Duodenal mucosa (tissue), 2 donors: ENCODE data around the gene OR6B2.
"Not testable (repeated sequence)": the region's sequence is repeated elsewhere in the genome, so short reads cannot be mapped to it uniquely, and the experiment has no call there.

Experiments used
- H3K27ac ChIP-seq: one replicate; pipeline ENCODE4 v1.7.0; 2013; ENCODE audit warnings: low read depth, low read length
- H3K27me3 ChIP-seq, 2 donors: one replicate each; pipeline ENCODE4 v1.7.0; 2013; ENCODE audit warnings: low read length in 2 of 2, control low read depth in 1 of 2; ENCODE audit not compliant: insufficient read depth in 2 of 2, control insufficient read depth in 1 of 2
- H3K36me3 ChIP-seq, 2 donors: one replicate each; pipeline ENCODE4 v1.7.0; 2013; ENCODE audit warnings: low read length in 2 of 2, control low read depth in 1 of 2; ENCODE audit not compliant: insufficient read depth in 2 of 2, control insufficient read depth in 1 of 2
- H3K4me1 ChIP-seq, 2 donors: one replicate each; pipeline ENCODE4 v1.7.0; 2013; ENCODE audit warnings: low read length in 2 of 2, control low read depth in 1 of 2; ENCODE audit not compliant: insufficient read depth in 2 of 2, control insufficient read depth in 1 of 2
- H3K4me3 ChIP-seq, 2 donors: one replicate each; pipeline ENCODE4 v1.7.0; 2013; ENCODE audit warnings: low read length in 2 of 2, low read depth in 1 of 2
- H3K9ac ChIP-seq, 2 donors: one replicate each; pipeline ENCODE4 v1.7.0; 2013; ENCODE audit warnings: low read length in 2 of 2, low read depth in 1 of 2
- H3K9me3 ChIP-seq, 2 donors: one replicate each; pipeline ENCODE4 v1.7.0; 2013; ENCODE audit warnings: low read length in 2 of 2, control low read depth in 1 of 2; ENCODE audit not compliant: control insufficient read depth in 1 of 2

Gene OR6B2

GRCh38 chr2:240056678-240057077, 26.4 kb upstream of the OR6B2 start:
- Histone ChIP-seq H3K4me3 (no peak overlapping the region), H3K9ac (no peak overlapping the region), H3K36me3 (no peaks in the 10 kb centered on the region), H3K27ac (no peak overlapping the region), H3K27me3 (peaks cover 12 to 23% of the 10 kb centered on the region in 2 donors), H3K4me1 (no peaks in the 10 kb centered on the region), H3K9me3 (no peaks in the 10 kb centered on the region)

DNA sequence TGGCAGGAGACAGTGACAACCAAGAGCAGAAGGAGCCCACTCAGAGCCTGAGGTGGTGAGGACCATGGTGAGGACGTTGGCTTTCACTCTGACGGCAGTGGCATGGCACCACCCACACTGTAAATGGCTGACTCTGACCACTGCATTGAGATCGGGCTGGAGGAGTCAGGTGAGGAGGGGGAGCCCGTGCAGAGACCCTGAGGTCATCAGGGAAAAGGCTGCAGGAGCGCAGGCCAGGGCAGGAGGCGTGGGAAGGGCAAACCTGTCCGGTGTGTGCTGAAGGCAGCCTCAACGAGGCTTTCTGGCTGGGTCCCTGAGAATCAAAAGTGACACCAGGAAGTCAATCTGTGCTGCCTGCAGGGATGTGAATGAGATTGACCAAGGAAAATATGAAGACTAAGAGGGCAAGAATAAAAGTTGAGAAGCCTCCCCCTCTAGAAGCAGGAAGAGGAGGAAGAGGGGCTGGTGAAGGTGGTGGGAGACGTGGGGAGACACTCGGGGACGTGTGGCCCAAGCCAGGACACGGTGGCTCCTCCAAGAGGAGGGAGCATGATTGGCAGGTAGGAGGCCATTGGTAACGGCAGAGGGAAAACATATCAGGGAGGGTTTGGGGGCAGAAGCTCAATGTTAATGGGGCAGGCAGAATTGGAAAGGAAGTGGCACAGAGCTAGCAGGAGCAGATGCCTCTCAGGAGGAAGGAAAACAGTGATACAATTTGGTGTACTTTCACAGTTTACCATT, 25.1 kb upstream of the OR6B2 start:
- no peak overlapping the region for H3K4me3 ChIP-seq
- H3K36me3 ChIP-seq: no peaks in the 10 kb centered on the region
- H3K9ac ChIP-seq: no peak overlapping the region
- H3K4me1 ChIP-seq: no peaks in the 10 kb centered on the region
- peaks cover 12 to 28% of the 10 kb centered on the region in 2 donors for H3K27me3 ChIP-seq
- no peak overlapping the region for H3K27ac ChIP-seq
- H3K9me3 ChIP-seq: no peaks in the 10 kb centered on the region

GRCh38 chr2:240053173-240054155, 23.2 kb upstream of the OR6B2 start, which contains the start of gene OR6B3:
Gene OR6B3 (minus strand): TSS chr2:240053521.
- H3K27ac ChIP-seq: no peak within 1 kb of the TSS
- H3K36me3 ChIP-seq: no peaks in the 10 kb centered on the region
- peaks cover 12 to 25% of the 10 kb centered on the region in 2 donors for H3K27me3 ChIP-seq

DNA sequence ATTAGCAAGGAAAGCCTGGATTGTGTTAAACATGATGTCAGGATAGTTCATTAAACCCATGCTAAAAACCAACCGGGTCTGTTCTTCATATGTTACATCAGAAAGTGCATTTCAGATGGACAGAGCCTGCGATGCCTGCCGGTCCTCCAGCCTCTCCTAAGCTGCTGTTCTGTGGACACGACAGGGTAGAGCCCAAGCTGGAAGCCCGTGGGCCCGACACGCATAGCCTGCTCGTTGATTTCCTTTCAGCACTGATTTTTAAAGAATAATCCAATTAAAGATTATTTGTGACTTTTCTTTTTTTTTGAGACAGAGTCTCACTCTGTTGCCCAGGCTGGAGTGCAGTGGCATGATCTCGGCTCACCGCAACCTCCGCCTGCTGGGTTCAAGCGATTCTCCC, 22.3 kb upstream of the OR6B2 start:
- no peak overlapping the region for H3K4me3 ChIP-seq
- no peaks in the 10 kb centered on the region for H3K36me3 ChIP-seq
- peaks cover 12 to 27% of the 10 kb centered on the region in 2 donors for H3K27me3 ChIP-seq

More at GRCh38 chr2:240053173-240054155, 23.2 kb upstream of the OR6B2 start, which contains the start of gene OR6B3:
- H3K4me3 ChIP-seq: no peak within 1 kb of the TSS
- no peaks in the 10 kb centered on the region for H3K4me1 ChIP-seq
- H3K9ac ChIP-seq: no peak within 1 kb of the TSS
- H3K9me3 ChIP-seq: no peaks in the 10 kb centered on the region

DNA sequence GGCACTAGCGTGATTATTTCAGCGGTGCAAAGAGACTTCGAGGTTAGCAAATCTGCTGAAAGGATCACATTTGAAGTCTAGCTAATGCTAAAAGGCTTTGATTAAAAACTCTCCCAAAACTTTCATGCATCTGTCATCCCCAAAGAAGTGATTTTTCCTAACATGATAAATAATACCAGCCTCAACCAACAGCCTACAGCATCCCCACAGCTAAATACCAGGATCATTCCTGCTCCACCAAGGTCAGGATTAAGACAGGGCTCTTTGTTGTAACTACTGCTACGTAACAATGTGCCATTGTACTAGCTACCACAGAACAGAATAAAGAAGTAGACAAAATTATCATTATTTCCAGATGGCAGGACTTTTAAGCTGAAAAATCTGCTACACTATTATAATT, 21.5 kb upstream of the OR6B2 start:
- Histone ChIP-seq H3K4me1 (no peaks in the 10 kb centered on the region), H3K9ac (no peak overlapping the region), H3K27ac (no peak overlapping the region), H3K4me3 (no peak overlapping the region), H3K27me3 (peaks cover 12 to 26% of the 10 kb centered on the region in 2 donors), H3K9me3 (no peaks in the 10 kb centered on the region), H3K36me3 (no peaks in the 10 kb centered on the region)

More for the DNA sequence above, 22.3 kb upstream of the OR6B2 start:
- Histone ChIP-seq H3K9ac (no peak overlapping the region), H3K27ac (no peak overlapping the region), H3K9me3 (no peaks in the 10 kb centered on the region), H3K4me1 (no peaks in the 10 kb centered on the region)

DNA sequence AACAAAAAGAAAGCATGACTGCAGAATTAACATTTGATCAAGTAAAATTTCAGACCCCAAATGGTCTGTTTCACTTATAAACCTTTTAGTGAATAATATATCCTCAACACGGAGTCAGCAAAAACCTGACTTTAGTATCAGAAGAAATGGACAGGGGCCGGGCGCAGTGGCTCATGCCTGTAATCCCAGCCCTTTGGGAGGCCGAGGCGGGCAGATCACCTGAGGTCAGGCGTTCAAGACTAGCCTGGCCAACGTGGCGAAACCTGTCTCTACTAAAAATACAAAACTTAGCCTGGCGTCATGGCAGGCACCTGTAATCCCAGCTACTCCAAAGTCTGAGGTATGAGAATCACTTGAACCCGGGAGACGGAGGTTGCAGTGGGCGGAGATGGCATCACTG, 20.0 kb upstream of the OR6B2 start:
- peaks cover 12 to 26% of the 10 kb centered on the region in 2 donors for H3K27me3 ChIP-seq

GRCh38 chr2:240048237-240048636, 18.0 kb upstream of the OR6B2 start:
- Histone ChIP-seq H3K9me3 (no peaks in the 10 kb centered on the region), H3K4me1 (no peaks in the 10 kb centered on the region), H3K4me3 (no peak overlapping the region), H3K36me3 (no peaks in the 10 kb centered on the region), H3K27me3 (peaks cover 2 to 12% of the 10 kb centered on the region in 2 donors), H3K9ac (no peak overlapping the region), H3K27ac (no peak overlapping the region)

More for the DNA sequence above, 20.0 kb upstream of the OR6B2 start:
- Histone ChIP-seq H3K4me1 (no peaks in the 10 kb centered on the region), H3K27ac (no peak overlapping the region), H3K9me3 (no peaks in the 10 kb centered on the region), H3K9ac (no peak overlapping the region), H3K4me3 (no peak overlapping the region), H3K36me3 (no peaks in the 10 kb centered on the region)

DNA sequence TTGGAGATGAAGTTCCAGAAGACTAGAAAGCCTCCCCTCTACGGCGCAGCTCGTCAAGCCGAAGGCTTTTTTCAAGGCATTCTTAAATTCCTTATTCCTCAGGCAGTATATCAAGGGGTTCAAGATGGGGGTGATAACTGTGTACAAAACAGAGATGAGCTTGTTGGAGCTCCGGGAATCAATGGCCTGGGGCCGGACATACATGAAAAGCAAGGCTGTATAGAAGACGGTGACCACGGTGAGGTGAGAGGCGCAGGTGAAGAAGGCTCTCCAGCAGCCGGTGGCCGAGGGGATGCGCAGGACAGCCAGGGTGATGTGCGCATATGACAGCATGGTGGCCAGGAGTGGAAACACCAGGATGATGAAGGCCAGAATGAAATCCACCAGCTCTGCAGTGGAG, 14.9 kb upstream of the OR6B2 start:
- H3K9me3 ChIP-seq: no peaks in the 10 kb centered on the region
- H3K4me3 ChIP-seq: no peak overlapping the region
- H3K4me1 ChIP-seq: no peaks in the 10 kb centered on the region
- no peak overlapping the region for H3K27ac ChIP-seq
- H3K27me3 ChIP-seq: peaks cover 6 to 13% of the 10 kb centered on the region in 2 donors
- H3K9ac ChIP-seq: no peak overlapping the region
- H3K36me3 ChIP-seq: no peaks in the 10 kb centered on the region

DNA sequence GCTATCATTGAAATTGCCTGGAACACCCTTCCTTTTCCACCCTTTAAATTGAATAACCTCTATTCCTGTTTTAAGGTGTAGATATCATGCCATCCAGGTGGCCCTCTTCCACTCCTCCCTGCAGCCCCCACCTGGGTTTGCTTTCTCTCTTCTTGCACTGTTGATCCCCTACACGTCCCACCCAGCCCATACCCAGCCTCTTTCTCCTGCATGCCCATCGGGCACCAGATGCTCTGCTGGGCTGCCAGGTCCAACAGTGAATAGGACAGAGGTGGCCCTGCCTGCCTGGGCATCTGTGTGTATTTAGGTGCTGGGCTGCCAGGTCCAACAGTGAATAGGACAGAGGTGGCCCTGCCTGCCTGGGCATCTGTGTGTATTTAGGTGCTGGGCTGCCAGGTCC, 13.9 kb upstream of the OR6B2 start:
- not testable (repeated sequence) for H3K36me3 ChIP-seq, H3K9me3 ChIP-seq, H3K9ac ChIP-seq, H3K27ac ChIP-seq, H3K4me1 ChIP-seq, H3K4me3 ChIP-seq
- H3K27me3 ChIP-seq: peaks cover 11 to 13% of the 10 kb centered on the region in 2 donors
